ENCODE results near the gene SUGCT.

- TF ChIP-seq, protein P1, sequence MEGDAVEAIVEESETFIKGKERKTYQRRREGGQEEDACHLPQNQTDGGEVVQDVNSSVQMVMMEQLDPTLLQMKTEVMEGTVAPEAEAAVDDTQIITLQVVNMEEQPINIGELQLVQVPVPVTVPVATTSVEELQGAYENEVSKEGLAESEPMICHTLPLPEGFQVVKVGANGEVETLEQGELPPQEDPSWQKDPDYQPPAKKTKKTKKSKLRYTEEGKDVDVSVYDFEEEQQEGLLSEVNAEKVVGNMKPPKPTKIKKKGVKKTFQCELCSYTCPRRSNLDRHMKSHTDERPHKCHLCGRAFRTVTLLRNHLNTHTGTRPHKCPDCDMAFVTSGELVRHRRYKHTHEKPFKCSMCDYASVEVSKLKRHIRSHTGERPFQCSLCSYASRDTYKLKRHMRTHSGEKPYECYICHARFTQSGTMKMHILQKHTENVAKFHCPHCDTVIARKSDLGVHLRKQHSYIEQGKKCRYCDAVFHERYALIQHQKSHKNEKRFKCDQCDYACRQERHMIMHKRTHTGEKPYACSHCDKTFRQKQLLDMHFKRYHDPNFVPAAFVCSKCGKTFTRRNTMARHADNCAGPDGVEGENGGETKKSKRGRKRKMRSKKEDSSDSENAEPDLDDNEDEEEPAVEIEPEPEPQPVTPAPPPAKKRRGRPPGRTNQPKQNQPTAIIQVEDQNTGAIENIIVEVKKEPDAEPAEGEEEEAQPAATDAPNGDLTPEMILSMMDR (IDR thresholded peaks at IDR 0.05 in 8 of 11, conservative IDR thresholded peaks at IDR 0.05 in 3 of 11): no peak
- no peak for TF ChIP-seq POLR2A (IDR thresholded peaks at IDR 0.05)
- TF ChIP-seq POLR2AphosphoS5 (IDR thresholded peaks at IDR 0.05): no peak
Observed at GRCh38 chr7:40800771-40801170, 666.0 kb downstream of the SUGCT start.
